Measurements from ENCODE around the gene PNKP.

The PNKP gene

GRCh38 chr19:49887665-49888509, 20.5 kb upstream of the PNKP start:
- peaks cover 2% of the 10 kb centered on the region for H3K27me3 ChIP-seq (ENCODE audit: control insufficient read depth, insufficient read depth, low read length)
- no peaks in the 10 kb centered on the region for H3K9me3 ChIP-seq (ENCODE audit: control insufficient read depth, insufficient read depth, low read length)
- H3K4me1 ChIP-seq (ENCODE audit: control insufficient read depth, insufficient read depth, low read length): no peaks in the 10 kb centered on the region
- peaks cover 29% of the 10 kb centered on the region for H3K36me3 ChIP-seq (ENCODE audit: control insufficient read depth, insufficient read depth, low read length)
- H3K4me3 ChIP-seq (ENCODE audit: low read depth, low read length): no peak overlapping the region
- H3K9ac ChIP-seq (ENCODE audit: low read depth, low read length): no peak overlapping the region

- Histone ChIP-seq H3K4me3 (ENCODE audit: low read depth, low read length) (no peak overlapping the region), H3K36me3 (ENCODE audit: control insufficient read depth, insufficient read depth, low read length) (peaks cover 36% of the 10 kb centered on the region), H3K9me3 (ENCODE audit: control insufficient read depth, insufficient read depth, low read length) (no peaks in the 10 kb centered on the region), H3K27me3 (ENCODE audit: control insufficient read depth, insufficient read depth, low read length) (peaks cover 2% of the 10 kb centered on the region), H3K9ac (ENCODE audit: low read depth, low read length) (no peak overlapping the region), H3K4me1 (ENCODE audit: control insufficient read depth, insufficient read depth, low read length) (no peaks in the 10 kb centered on the region)
These were observed 19.8 kb upstream of the PNKP start for GRCh38 chr19:49887037-49887664.

- Histone ChIP-seq H3K4me1 (ENCODE audit: control insufficient read depth, insufficient read depth, low read length) (no peaks in the 10 kb centered on the region), H3K9me3 (ENCODE audit: control insufficient read depth, insufficient read depth, low read length) (no peaks in the 10 kb centered on the region), H3K27me3 (ENCODE audit: control insufficient read depth, insufficient read depth, low read length) (peaks cover 2% of the 10 kb centered on the region), H3K36me3 (ENCODE audit: control insufficient read depth, insufficient read depth, low read length) (peaks cover 57% of the 10 kb centered on the region), H3K9ac (ENCODE audit: low read depth, low read length) (no peak overlapping the region), H3K4me3 (ENCODE audit: low read depth, low read length) (no peak overlapping the region)
These were observed 17.4 kb upstream of the PNKP start for GRCh38 chr19:49884760-49885159.

- no peak overlapping the region for H3K4me3 ChIP-seq (ENCODE audit: low read depth, low read length)
- H3K27me3 ChIP-seq (ENCODE audit: control insufficient read depth, insufficient read depth, low read length): peaks cover 2% of the 10 kb centered on the region
- H3K4me1 ChIP-seq (ENCODE audit: control insufficient read depth, insufficient read depth, low read length): no peaks in the 10 kb centered on the region
- H3K9me3 ChIP-seq (ENCODE audit: control insufficient read depth, insufficient read depth, low read length): no peaks in the 10 kb centered on the region
- peaks cover 57% of the 10 kb centered on the region for H3K36me3 ChIP-seq (ENCODE audit: control insufficient read depth, insufficient read depth, low read length)
- no peak overlapping the region for H3K9ac ChIP-seq (ENCODE audit: low read depth, low read length)
These were observed 16.7 kb upstream of the PNKP start for GRCh38 chr19:49884109-49884508.

GRCh38 chr19:49883094-49883493, 15.7 kb upstream of the PNKP start:
- peaks cover 60% of the 10 kb centered on the region for H3K36me3 ChIP-seq (ENCODE audit: control insufficient read depth, insufficient read depth, low read length)
- H3K27me3 ChIP-seq (ENCODE audit: control insufficient read depth, insufficient read depth, low read length): no peaks in the 10 kb centered on the region
- no peaks in the 10 kb centered on the region for H3K4me1 ChIP-seq (ENCODE audit: control insufficient read depth, insufficient read depth, low read length)
- H3K4me3 ChIP-seq (ENCODE audit: low read depth, low read length): no peak overlapping the region
- H3K9ac ChIP-seq (ENCODE audit: low read depth, low read length): no peak overlapping the region
- no peaks in the 10 kb centered on the region for H3K9me3 ChIP-seq (ENCODE audit: control insufficient read depth, insufficient read depth, low read length)

- Histone ChIP-seq H3K9me3 (ENCODE audit: control insufficient read depth, insufficient read depth, low read length) (no peaks in the 10 kb centered on the region), H3K4me1 (ENCODE audit: control insufficient read depth, insufficient read depth, low read length) (no peaks in the 10 kb centered on the region), H3K27me3 (ENCODE audit: control insufficient read depth, insufficient read depth, low read length) (no peaks in the 10 kb centered on the region), H3K9ac (ENCODE audit: low read depth, low read length) (no peak overlapping the region), H3K4me3 (ENCODE audit: low read depth, low read length) (no peak overlapping the region), H3K36me3 (ENCODE audit: control insufficient read depth, insufficient read depth, low read length) (peaks cover 60% of the 10 kb centered on the region)
These were observed 15.3 kb upstream of the PNKP start for GRCh38 chr19:49882643-49883042.

- H3K9me3 ChIP-seq (ENCODE audit: control insufficient read depth, insufficient read depth, low read length): no peaks in the 10 kb centered on the region
- H3K4me1 ChIP-seq (ENCODE audit: control insufficient read depth, insufficient read depth, low read length): no peaks in the 10 kb centered on the region
- no peaks in the 10 kb centered on the region for H3K27me3 ChIP-seq (ENCODE audit: control insufficient read depth, insufficient read depth, low read length)
- no peak overlapping the region for H3K9ac ChIP-seq (ENCODE audit: low read depth, low read length)
- H3K4me3 ChIP-seq (ENCODE audit: low read depth, low read length): no peak overlapping the region
- H3K36me3 ChIP-seq (ENCODE audit: control insufficient read depth, insufficient read depth, low read length): peaks cover 56% of the 10 kb centered on the region
These were observed 14.5 kb upstream of the PNKP start for GRCh38 chr19:49881672-49882394.

- Histone ChIP-seq H3K4me1 (ENCODE audit: control insufficient read depth, insufficient read depth, low read length) (no peaks in the 10 kb centered on the region), H3K9ac (ENCODE audit: low read depth, low read length) (no peak overlapping the region), H3K36me3 (ENCODE audit: control insufficient read depth, insufficient read depth, low read length) (peaks cover 56% of the 10 kb centered on the region), H3K27me3 (ENCODE audit: control insufficient read depth, insufficient read depth, low read length) (no peaks in the 10 kb centered on the region), H3K9me3 (ENCODE audit: control insufficient read depth, insufficient read depth, low read length) (no peaks in the 10 kb centered on the region), H3K4me3 (ENCODE audit: low read depth, low read length) (no peak overlapping the region)
These were observed 13.8 kb upstream of the PNKP start for GRCh38 chr19:49881186-49881585.

GRCh38 chr19:49880162-49880869, 12.9 kb upstream of the PNKP start:
- H3K9ac ChIP-seq (ENCODE audit: low read depth, low read length): no peak overlapping the region
- peaks cover 4% of the 10 kb centered on the region for H3K4me1 ChIP-seq (ENCODE audit: control insufficient read depth, insufficient read depth, low read length)
- H3K36me3 ChIP-seq (ENCODE audit: control insufficient read depth, insufficient read depth, low read length): peaks cover 56% of the 10 kb centered on the region
- no peaks in the 10 kb centered on the region for H3K27me3 ChIP-seq (ENCODE audit: control insufficient read depth, insufficient read depth, low read length)
- no peak overlapping the region for H3K4me3 ChIP-seq (ENCODE audit: low read depth, low read length)
- no peaks in the 10 kb centered on the region for H3K9me3 ChIP-seq (ENCODE audit: control insufficient read depth, insufficient read depth, low read length)

- peak overlapping the region; percentile 99 for H3K4me3 ChIP-seq (ENCODE audit: low read depth, low read length)
- H3K36me3 ChIP-seq (ENCODE audit: control insufficient read depth, insufficient read depth, low read length): peaks cover 51% of the 10 kb centered on the region
- H3K9ac ChIP-seq (ENCODE audit: low read depth, low read length): no peak overlapping the region
- H3K9me3 ChIP-seq (ENCODE audit: control insufficient read depth, insufficient read depth, low read length): no peaks in the 10 kb centered on the region
- H3K4me1 ChIP-seq (ENCODE audit: control insufficient read depth, insufficient read depth, low read length): peaks cover 5% of the 10 kb centered on the region
- H3K27me3 ChIP-seq (ENCODE audit: control insufficient read depth, insufficient read depth, low read length): no peaks in the 10 kb centered on the region
These were observed 12.0 kb upstream of the PNKP start for GRCh38 chr19:49879243-49879963.

- H3K27me3 ChIP-seq (ENCODE audit: control insufficient read depth, insufficient read depth, low read length): no peaks in the 10 kb centered on the region
- peak overlapping the region; percentile 9 for H3K9ac ChIP-seq (ENCODE audit: low read depth, low read length)
- H3K4me3 ChIP-seq (ENCODE audit: low read depth, low read length): peak overlapping the region; percentile 99
- H3K4me1 ChIP-seq (ENCODE audit: control insufficient read depth, insufficient read depth, low read length): peaks cover 5% of the 10 kb centered on the region
- peaks cover 44% of the 10 kb centered on the region for H3K36me3 ChIP-seq (ENCODE audit: control insufficient read depth, insufficient read depth, low read length)
- no peaks in the 10 kb centered on the region for H3K9me3 ChIP-seq (ENCODE audit: control insufficient read depth, insufficient read depth, low read length)
These were observed 11.3 kb upstream of the PNKP start for GRCh38 chr19:49878744-49879070.
